Liver (tissue), 9 donors: ENCODE data around the gene PDGFB. TPM values are rescaled to one million over a fixed set of nuclear protein-coding genes. Genes with fewer than 3 reads are reported as not detected.

Experiments
- DNase-seq: peaks from one replicate; pipeline ENCODE4 v3.0.0-alpha.2; 2017; ENCODE audit warnings: low spot score
- H3K27ac ChIP-seq, 2 donors: one replicate each; pipeline ENCODE4 v1.7.0; 2013; ENCODE audit warnings: inconsistent platforms in 2 of 2, low read length in 2 of 2, control low read depth in 1 of 2, low read depth in 1 of 2, mild to moderate bottlenecking in 1 of 2
- H3K27me3 ChIP-seq, 4 donors: one replicate each; pipeline versions ENCODE4 v1.6.1 to v1.7.0; 2013; ENCODE audit warnings: low read length in 3 of 4, inconsistent platforms in 1 of 4, mild to moderate bottlenecking in 1 of 4, moderate library complexity in 1 of 4; ENCODE audit not compliant: control insufficient read depth in 4 of 4, insufficient read depth in 4 of 4
- H3K36me3 ChIP-seq, 4 donors: one replicate each; pipeline versions ENCODE4 v1.6.1 to v1.7.0; 2013; ENCODE audit warnings: low read length in 3 of 4, mild to moderate bottlenecking in 3 of 4, low read depth in 1 of 4, moderate library complexity in 1 of 4; ENCODE audit not compliant: control insufficient read depth in 4 of 4, insufficient read depth in 3 of 4
- H3K4me1 ChIP-seq, 4 donors: one replicate each; pipeline versions ENCODE4 v1.6.1 to v1.7.0; 2013; ENCODE audit warnings: low read length in 3 of 4, mild to moderate bottlenecking in 3 of 4, moderate library complexity in 1 of 4; ENCODE audit not compliant: control insufficient read depth in 4 of 4, insufficient read depth in 4 of 4
- H3K4me3 ChIP-seq, 3 donors: one replicate each; pipeline versions ENCODE4 v1.6.1 to v1.7.0; 2013; ENCODE audit warnings: low read length in 3 of 3, control low read depth in 1 of 3, low read depth in 1 of 3, mild to moderate bottlenecking in 1 of 3
- H3K9ac ChIP-seq, 2 donors: one replicate each; pipeline ENCODE4 v1.7.0; 2013; ENCODE audit warnings: low read length in 2 of 2, mild to moderate bottlenecking in 2 of 2, moderate library complexity in 2 of 2, control low read depth in 1 of 2, low read depth in 1 of 2
- H3K9me3 ChIP-seq, 4 donors: one replicate each; pipeline versions ENCODE4 v1.6.1 to v1.7.0; 2013; ENCODE audit warnings: low read length in 3 of 4; ENCODE audit not compliant: control insufficient read depth in 4 of 4
- ATF3 ChIP-seq: IDR thresholded peaks from 2 replicates; pipeline ENCODE4 v1.6.1; 2016; ENCODE audit warnings: antibody characterized with exemption
- CTCF ChIP-seq: fragments of 150-350 bp; IDR thresholded peaks from 2 replicates; pipeline ENCODE4 v1.5.1; 2017; ENCODE audit warnings: improper control_type of control experiment, low read depth, low read length; ENCODE audit not compliant: missing input control
- EGR1 ChIP-seq, 2 donors: IDR thresholded peaks; 2 replicates each; pipeline ENCODE4 v1.6.1; 2016 to 2018; ENCODE audit warnings: antibody characterized with exemption in 2 of 2, low read depth in 2 of 2
- FOXA1 ChIP-seq: IDR thresholded peaks from 2 replicates; pipeline ENCODE4 v1.6.1; 2016; ENCODE audit warnings: antibody characterized with exemption
- FOXA2 ChIP-seq: IDR thresholded peaks from 2 replicates; pipeline ENCODE4 v1.6.1; 2016; ENCODE audit warnings: antibody characterized with exemption
- GABPA ChIP-seq, 2 donors: IDR thresholded peaks in 1 of 2; conservative IDR thresholded peaks in 1 of 2; 2 replicates each; pipeline ENCODE4 v1.6.1; 2016; ENCODE audit warnings: antibody characterized with exemption in 2 of 2, mild to moderate bottlenecking in 1 of 2, moderate library complexity in 1 of 2
- HNF4A ChIP-seq, 2 donors: conservative IDR thresholded peaks; 2 replicates each; pipeline ENCODE4 v1.6.1; 2016; ENCODE audit warnings: antibody characterized with exemption in 2 of 2, mild to moderate bottlenecking in 2 of 2
- HNF4G ChIP-seq: IDR thresholded peaks from 2 replicates; pipeline ENCODE4 v1.6.1; 2016; ENCODE audit warnings: antibody characterized with exemption
- JUND ChIP-seq, 2 donors: IDR thresholded peaks; 2 replicates each; pipeline ENCODE4 v1.6.1; 2016; ENCODE audit warnings: antibody characterized with exemption in 2 of 2
- MAX ChIP-seq: IDR thresholded peaks from 2 replicates; pipeline ENCODE4 v1.6.1; 2016; ENCODE audit warnings: antibody characterized with exemption
- NR2F2 ChIP-seq: IDR thresholded peaks from 2 replicates; pipeline ENCODE4 v1.6.1; 2016; ENCODE audit warnings: antibody characterized with exemption
- RAD21 ChIP-seq, 2 donors: IDR thresholded peaks; 2 replicates each; pipeline ENCODE4 v1.6.1; 2016; ENCODE audit warnings: antibody characterized with exemption in 2 of 2, mild to moderate bottlenecking in 2 of 2
- REST ChIP-seq: IDR thresholded peaks from 2 replicates; pipeline ENCODE4 v1.6.1; 2016; ENCODE audit warnings: antibody characterized with exemption, mild to moderate bottlenecking
- RXRA ChIP-seq, 2 donors: IDR thresholded peaks; 2 replicates each; pipeline ENCODE4 v1.6.1; 2017 to 2018; ENCODE audit warnings: antibody characterized with exemption in 2 of 2, mild to moderate bottlenecking in 1 of 2
- SP1 ChIP-seq: IDR thresholded peaks from 2 replicates; pipeline ENCODE4 v1.6.1; 2018; ENCODE audit warnings: antibody characterized with exemption, mild to moderate bottlenecking
- TAF1 ChIP-seq: conservative IDR thresholded peaks from 2 replicates; pipeline ENCODE4 v1.6.1; 2016; ENCODE audit warnings: antibody characterized with exemption, mild to moderate bottlenecking
- YY1 ChIP-seq: IDR thresholded peaks from 2 replicates; pipeline ENCODE4 v1.6.1; 2016; ENCODE audit warnings: antibody characterized with exemption, mild to moderate bottlenecking
- ZBTB33 ChIP-seq: IDR thresholded peaks from 2 replicates; pipeline ENCODE4 v1.6.1; 2016; ENCODE audit warnings: antibody characterized with exemption
- WGBS: extraction: QIAGEN DNeasy Blood & Tissue Kit; methylation state at CpG from one replicate; pipeline ENCODE4 v1.1.7; 2013; 5-methylcytosine and 5-hydroxymethylcytosine counted together
- polyA plus RNA-seq, 2 donors: library from polyadenylated mRNA; stranded (reverse) in 1 of 2; unstranded in 1 of 2; fragments of 200-250 nt in 1 of 2; fragments of >200 nt in 1 of 2; fragmentation: Nextera tagmentation in 1 of 2; extraction: Ambion mirVana in 1 of 2; gene quantifications; one replicate each; pipeline versions ENCODE4 v1.2.1 to v1.2.3, GENCODE V29; 2013 to 2015
- total RNA-seq, 2 donors: library from RNA; depleted of rRNA; stranded (reverse); fragments of >200 nt; gene quantifications; one replicate each; pipeline ENCODE4 v1.2.3, GENCODE V29; 2014
- donor health status: healthy.
- donor health status: healthy.
- donor health status: healthy.
- donor health status: healthy.
- donor health status: healthy.

The PDGFB gene
- total and polyA plus RNA-seq, 4 donors: 0.25 to 4.5 (median 1.7) TPM

GRCh38 chr22:39197578-39197977, 47.2 kb downstream of the PDGFB start:
- no peak overlapping the region for H3K27ac ChIP-seq
- peaks cover 0 to 5% (median under 1%) of the 10 kb centered on the region in 4 donors for H3K9me3 ChIP-seq
- TF ChIP-seq SP1 (no peak), HNF4A (conservative IDR thresholded peaks at IDR 0.05) (no peak), YY1 (no peak), GABPA (IDR thresholded peaks at IDR 0.05 in 1 of 2, conservative IDR thresholded peaks at IDR 0.05 in 1 of 2) (no peak), ATF3 (no peak), ZBTB33 (no peak), FOXA1 (no peak), NR2F2 (no peak), RAD21 (IDR thresholded peaks at IDR 0.05) (no peak), HNF4G (no peak)
- H3K36me3 ChIP-seq: no peaks in the 10 kb centered on the region
- H3K4me3 ChIP-seq: no peak overlapping the region
- no peaks in the 10 kb centered on the region for H3K27me3 ChIP-seq
- no peaks in the 10 kb centered on the region for H3K4me1 ChIP-seq
- DNase-seq: no peak
- H3K9ac ChIP-seq: no peak overlapping the region
- 86% methylated on average over 5 of the region's 5 CpGs for WGBS

GRCh38 chr22:39194098-39194497, 50.7 kb downstream of the PDGFB start:
- 43% methylated on average over 1 of the region's 1 CpG for WGBS

More at GRCh38 chr22:39194098-39194497, 50.7 kb downstream of the PDGFB start:
- no peaks in the 10 kb centered on the region for H3K4me1 ChIP-seq
- H3K27ac ChIP-seq: no peak overlapping the region
- TF ChIP-seq MAX: no peak
- TF ChIP-seq ZBTB33: no peak
- no peak for TF ChIP-seq YY1
- TF ChIP-seq HNF4A (conservative IDR thresholded peaks at IDR 0.05): no peak
- TF ChIP-seq CTCF: no peak
- no peak for TF ChIP-seq GABPA (IDR thresholded peaks at IDR 0.05 in 1 of 2, conservative IDR thresholded peaks at IDR 0.05 in 1 of 2)
- no peak for TF ChIP-seq EGR1 (IDR thresholded peaks at IDR 0.05; ENCODE audit: low read depth in 2 of 2)
- no peak for TF ChIP-seq FOXA2
- no peak for TF ChIP-seq JUND (IDR thresholded peaks at IDR 0.05)
- no peak for TF ChIP-seq FOXA1
- no peak for TF ChIP-seq TAF1
- TF ChIP-seq SP1: no peak
- TF ChIP-seq HNF4G: no peak
- TF ChIP-seq RAD21 (IDR thresholded peaks at IDR 0.05): no peak
- no peak for TF ChIP-seq RXRA (IDR thresholded peaks at IDR 0.05)
- no peak for TF ChIP-seq NR2F2
- no peak for TF ChIP-seq ATF3
- TF ChIP-seq REST: no peak
- H3K27me3 ChIP-seq: no peaks in the 10 kb centered on the region
- H3K4me3 ChIP-seq: no peak overlapping the region
- peaks cover 0 to 5% (median under 1%) of the 10 kb centered on the region in 4 donors for H3K9me3 ChIP-seq
- H3K9ac ChIP-seq: no peak overlapping the region
- DNase-seq: no peak
- H3K36me3 ChIP-seq: no peaks in the 10 kb centered on the region
